Activated CD4-positive, alpha-beta T cell treated with anti-CD3 and anti-CD28 coated beads, Interleukin-2, amount 10 ng/mL, durations not matched to agents 7 days and 5 days (primary cell): ENCODE measurements around the gene KDM4B. TPM values are rescaled to one million over a fixed set of nuclear protein-coding genes. Genes with fewer than 3 reads are reported as not detected.

ENCODE experiments used
- CTCF ChIA-PET: fragments of 350-600 bp; sonication (Branson Sonifier 250); formaldehyde crosslinking; loops from one replicate; lab custom pipeline; 2021; ENCODE audit warnings: antibody characterized with exemption; lab: Charles Lee
- POLR2A ChIA-PET: fragments of 350-600 bp; sonication (Branson Sonifier 250); formaldehyde crosslinking; loops from one replicate; lab custom pipeline; 2021; ENCODE audit warnings: antibody characterized with exemption; lab: Charles Lee
- DNase-seq: peaks from one replicate; pipeline ENCODE4 v3.0.0-alpha.2; 2020
- H3K27ac Mint-ChIP-seq: one replicate; pipeline ENCODE4 v1.8.0; 2021; ENCODE audit warnings: mild to moderate bottlenecking, moderate library complexity, mixed read lengths
- H3K27me3 Mint-ChIP-seq: one replicate; pipeline ENCODE4 v1.8.0; 2021; ENCODE audit warnings: mixed read lengths
- H3K36me3 Mint-ChIP-seq: one replicate; pipeline ENCODE4 v1.8.0; 2021; ENCODE audit warnings: low read depth, mixed read lengths
- H3K4me1 Mint-ChIP-seq: one replicate; pipeline ENCODE4 v1.8.0; 2021; ENCODE audit warnings: mixed read lengths
- H3K4me3 Mint-ChIP-seq: one replicate; pipeline ENCODE4 v1.8.0; 2021; ENCODE audit warnings: mild to moderate bottlenecking, moderate library complexity, mixed read lengths
- H3K9me3 Mint-ChIP-seq: one replicate; pipeline ENCODE4 v1.8.0; 2021; ENCODE audit warnings: mixed read lengths
- total RNA-seq, 2 experiments: library from RNA; stranded (reverse); gene quantifications; one replicate each; pipeline ENCODE4 v1.2.3, GENCODE V29; 2021

Gene KDM4B
- total RNA-seq, 2 experiments from 2014 or later, result 37.1 to 40.2 TPM

DNA sequence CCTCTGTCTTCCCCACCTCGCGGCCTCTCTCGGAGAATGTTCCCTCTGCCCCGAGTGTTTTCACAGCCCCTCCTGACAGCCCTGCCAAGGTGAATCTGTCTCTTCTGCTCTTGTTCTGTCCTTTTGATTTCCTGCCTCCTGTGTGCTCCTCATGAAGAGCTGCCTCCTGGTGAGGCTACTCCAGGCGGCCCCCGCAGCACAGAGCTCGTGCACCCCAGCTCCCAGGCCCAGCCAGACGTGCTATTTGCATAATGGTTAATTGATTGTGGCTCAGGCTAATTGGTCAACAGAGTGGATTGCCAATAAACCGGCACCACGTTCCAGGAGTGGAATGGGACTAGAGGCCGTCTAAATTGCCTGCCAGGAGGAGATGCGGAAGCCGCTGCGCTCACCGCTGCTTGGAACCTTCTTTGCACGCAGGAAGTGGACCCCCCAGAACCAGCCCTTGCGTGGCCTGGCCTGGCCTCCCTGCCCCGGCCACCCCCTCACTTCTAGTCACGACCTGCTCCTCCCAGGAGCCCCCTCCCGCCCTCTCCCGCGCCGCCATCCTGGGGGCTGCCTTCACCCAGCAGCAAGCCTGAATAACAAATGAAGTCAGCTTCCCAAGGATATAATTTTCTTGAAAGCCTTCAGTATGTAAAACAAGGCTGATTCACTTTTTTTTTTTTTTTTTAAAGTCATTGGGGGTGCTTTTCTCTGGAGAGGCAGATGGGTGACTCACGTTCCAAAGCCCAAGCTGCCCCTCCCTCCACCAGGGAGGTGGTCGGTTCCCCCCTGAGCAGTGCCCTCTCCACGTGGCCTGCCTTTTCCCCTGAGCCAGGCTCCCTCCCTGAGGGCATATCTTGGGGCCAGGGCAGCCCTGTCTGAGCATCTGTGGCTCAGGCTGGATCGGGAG lies 144.0 kb downstream of the KDM4B start:
- Mint-ChIP-seq H3K36me3 (peaks cover 7% of the 10 kb centered on the region), H3K27ac (no peak overlapping the region), H3K27me3 (no peaks in the 10 kb centered on the region), H3K4me3 (no peak overlapping the region), H3K9me3 (peaks cover 3% of the 10 kb centered on the region), H3K4me1 (no peaks in the 10 kb centered on the region)
- CTCF ChIA-PET, result interaction anchor here (0.7 kb wide), 1 partner anchor 1044 kb away, joined by 4 read pairs; no protein-coding TSS in a partner anchor
- POLR2A ChIA-PET, result no interaction called here
- no peak for DNase-seq

DNA sequence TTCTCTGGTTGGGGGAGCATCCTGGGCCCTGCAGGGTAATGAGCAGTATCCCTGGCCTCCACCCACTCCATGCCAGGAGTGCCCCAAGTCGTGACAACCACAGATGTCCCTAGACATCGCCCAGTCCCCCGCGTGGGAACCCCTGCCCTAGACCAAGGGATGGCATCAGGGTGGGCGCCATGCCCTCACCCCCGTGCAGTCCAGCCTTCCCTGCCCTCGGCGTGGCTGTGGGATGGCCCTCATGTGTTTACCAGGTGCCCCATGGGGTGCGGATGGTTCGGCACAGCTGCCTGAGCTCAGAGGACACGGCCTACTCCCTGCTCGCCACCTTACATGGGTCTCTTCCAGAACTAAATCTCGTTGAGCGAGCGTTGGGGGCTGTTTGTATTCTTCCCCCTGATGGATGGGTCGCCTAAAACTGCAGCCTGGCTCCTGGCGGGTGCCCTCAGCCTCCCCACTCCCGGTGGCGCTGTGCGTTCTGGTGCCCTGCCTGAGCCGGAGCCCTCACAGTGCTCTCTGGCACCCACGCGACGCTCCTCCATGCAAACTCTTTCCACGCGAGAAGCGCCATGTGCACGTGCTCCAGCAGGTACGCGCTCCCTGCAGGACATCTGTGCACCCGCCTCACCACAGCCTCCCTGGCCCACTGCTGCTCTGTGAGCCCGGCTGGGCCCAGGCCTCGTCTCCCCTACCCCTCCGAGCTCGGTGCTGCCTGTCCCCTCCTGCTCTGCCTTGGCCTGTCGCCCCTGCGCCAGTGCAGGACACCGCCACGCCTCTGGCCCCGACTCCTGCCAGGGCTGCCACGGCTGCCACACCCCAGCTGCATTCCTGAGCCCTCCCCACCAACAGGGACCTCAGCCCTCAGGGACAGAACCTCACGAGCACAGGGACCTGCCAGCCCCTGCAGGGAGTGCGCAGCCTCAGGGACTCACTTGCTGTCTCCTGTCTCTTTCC lies 145.0 kb downstream of the KDM4B start:
- no peaks in the 10 kb centered on the region for H3K4me1 Mint-ChIP-seq
- peaks cover 7% of the 10 kb centered on the region for H3K36me3 Mint-ChIP-seq
- H3K27ac Mint-ChIP-seq, result peak overlapping the region; percentile 9
- H3K27me3 Mint-ChIP-seq, result no peaks in the 10 kb centered on the region
- H3K9me3 Mint-ChIP-seq, result peaks cover 3% of the 10 kb centered on the region
- DNase-seq, result no peak
- no peak overlapping the region for H3K4me3 Mint-ChIP-seq
- POLR2A ChIA-PET, result no interaction called here
- CTCF ChIA-PET, result interaction anchor here (0.7 kb wide), 1 partner anchor 1043 kb away, joined by 4 read pairs; no protein-coding TSS in a partner anchor

DNA sequence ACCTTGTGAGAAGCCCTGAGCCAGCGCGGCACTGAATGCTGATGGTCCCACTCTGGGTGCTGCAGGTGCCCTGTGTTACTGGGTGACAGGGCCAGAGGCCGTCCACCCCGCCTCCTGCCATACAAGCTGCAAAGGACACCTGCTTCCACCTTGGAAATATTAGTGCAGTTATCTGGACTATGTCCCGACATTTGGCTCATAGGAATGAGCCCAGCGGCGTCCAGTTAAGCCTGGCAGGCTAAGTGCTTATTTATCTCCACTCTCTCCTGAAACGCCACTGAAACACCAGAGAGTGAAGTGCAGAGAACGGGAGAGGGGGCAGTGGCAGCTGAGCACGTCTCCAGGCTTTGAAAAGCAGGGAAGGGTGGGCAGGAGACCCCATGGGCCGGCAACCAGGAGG lies 145.8 kb downstream of the KDM4B start:
- ChIA-PET POLR2A (no interaction called here), CTCF (no interaction called here)
- no peaks in the 10 kb centered on the region for H3K4me1 Mint-ChIP-seq
- H3K27me3 Mint-ChIP-seq, result no peaks in the 10 kb centered on the region
- no peak overlapping the region for H3K4me3 Mint-ChIP-seq
- no peak for DNase-seq
- H3K27ac Mint-ChIP-seq, result no peak overlapping the region
- H3K9me3 Mint-ChIP-seq, result peaks cover 3% of the 10 kb centered on the region
- peaks cover 7% of the 10 kb centered on the region for H3K36me3 Mint-ChIP-seq

DNA sequence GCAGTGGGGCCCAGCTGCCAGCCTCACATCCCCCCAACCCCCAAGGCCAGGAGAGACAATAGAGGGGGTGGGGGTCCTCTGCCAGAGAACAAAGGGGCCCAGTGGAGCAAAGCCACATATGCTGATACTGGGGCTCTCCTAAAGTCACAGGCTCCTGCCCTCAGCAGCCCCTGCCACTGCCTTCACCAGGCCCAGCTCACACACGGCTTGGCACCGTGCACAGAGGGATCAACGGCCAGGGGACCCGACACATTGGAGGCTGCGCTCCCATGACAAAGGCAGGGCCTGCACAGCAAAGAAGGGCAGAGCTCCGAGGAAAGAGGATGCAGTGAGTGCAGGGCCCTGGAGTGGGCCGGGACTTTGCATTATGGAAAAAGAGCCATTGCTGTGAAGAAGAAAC lies 146.4 kb downstream of the KDM4B start:
- no peaks in the 10 kb centered on the region for H3K4me1 Mint-ChIP-seq
- peaks cover 3% of the 10 kb centered on the region for H3K9me3 Mint-ChIP-seq
- no peak for DNase-seq
- no peak overlapping the region for H3K4me3 Mint-ChIP-seq
- H3K27me3 Mint-ChIP-seq, result no peaks in the 10 kb centered on the region
- CTCF ChIA-PET, result no interaction called here
- POLR2A ChIA-PET, result no interaction called here
- peak overlapping the region; percentile 64 for H3K27ac Mint-ChIP-seq
- H3K36me3 Mint-ChIP-seq, result peaks cover 7% of the 10 kb centered on the region

DNA sequence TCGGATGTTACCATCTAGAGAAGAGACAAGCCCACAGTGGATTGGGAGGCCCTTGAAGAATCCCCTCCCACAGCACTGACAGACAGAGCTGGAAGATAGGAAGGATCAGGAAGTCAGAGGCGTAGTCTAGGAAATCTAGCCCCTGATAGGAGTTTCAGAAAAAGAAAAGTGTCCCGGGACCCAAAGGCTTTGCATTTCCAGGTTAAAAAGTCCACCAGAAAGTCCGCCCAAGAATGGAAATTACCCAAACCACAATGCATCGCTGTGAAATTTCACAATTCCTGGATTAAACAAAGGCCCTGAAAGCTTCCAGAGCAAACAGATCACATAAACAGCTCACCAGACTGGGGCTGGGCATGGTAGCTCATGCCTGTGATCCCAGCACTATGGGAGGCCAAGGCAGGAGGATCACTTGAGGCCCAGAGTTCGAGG lies 146.9 kb downstream of the KDM4B start:
- H3K4me3 Mint-ChIP-seq, result no peak overlapping the region
- POLR2A ChIA-PET, result no interaction called here
- no peaks in the 10 kb centered on the region for H3K4me1 Mint-ChIP-seq
- no peak for DNase-seq
- H3K36me3 Mint-ChIP-seq, result peaks cover 7% of the 10 kb centered on the region
- CTCF ChIA-PET, result no interaction called here
- peaks cover 3% of the 10 kb centered on the region for H3K9me3 Mint-ChIP-seq
- H3K27ac Mint-ChIP-seq, result peak overlapping the region; percentile 64
- H3K27me3 Mint-ChIP-seq, result no peaks in the 10 kb centered on the region

DNA sequence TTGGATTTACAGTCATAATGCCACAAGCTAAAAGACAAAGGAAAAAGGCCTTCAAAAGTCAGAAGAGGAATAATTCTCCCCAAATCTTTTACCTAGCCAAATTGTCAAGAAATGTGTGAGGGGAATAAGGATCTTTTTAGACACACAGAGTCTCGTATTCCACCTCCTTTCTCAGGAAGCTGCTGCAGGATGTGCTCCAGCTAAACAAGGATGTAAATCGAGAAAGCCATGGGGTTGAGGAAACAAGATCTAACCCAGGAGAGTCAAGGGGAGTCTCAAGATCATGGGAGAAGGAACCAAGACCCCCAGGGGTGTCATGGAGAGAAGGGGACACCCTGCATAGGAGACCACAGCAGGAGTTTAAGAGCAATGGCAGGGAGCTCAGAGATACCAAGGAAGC lies 147.4 kb downstream of the KDM4B start:
- peaks cover 3% of the 10 kb centered on the region for H3K9me3 Mint-ChIP-seq
- H3K27me3 Mint-ChIP-seq, result no peaks in the 10 kb centered on the region
- no peak overlapping the region for H3K27ac Mint-ChIP-seq
- H3K4me3 Mint-ChIP-seq, result no peak overlapping the region
- ChIA-PET CTCF (no interaction called here), POLR2A (no interaction called here)
- DNase-seq, result no peak
- H3K4me1 Mint-ChIP-seq, result no peaks in the 10 kb centered on the region
- peaks cover 7% of the 10 kb centered on the region for H3K36me3 Mint-ChIP-seq

DNA sequence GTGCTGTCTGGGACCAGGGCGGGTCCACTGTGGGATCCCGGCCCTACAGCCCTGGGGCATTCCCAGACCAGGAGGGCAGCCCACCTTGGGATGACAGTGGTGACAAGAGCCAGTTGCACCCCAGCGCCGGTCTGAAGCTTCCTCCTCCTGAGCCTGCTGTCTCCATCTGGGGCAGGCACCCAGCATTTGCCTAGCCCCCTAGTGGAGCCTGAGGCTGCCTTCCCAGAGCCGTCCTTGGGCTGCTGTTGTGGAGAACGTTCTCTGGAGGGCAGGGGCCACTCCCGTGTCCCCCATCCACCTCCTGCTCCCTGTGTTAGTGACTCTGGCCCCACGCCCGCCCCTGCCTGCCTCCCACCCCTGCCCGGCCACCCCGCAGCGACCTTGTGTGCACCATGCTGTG lies 148.5 kb downstream of the KDM4B start:
- Mint-ChIP-seq H3K4me1 (peaks cover 2% of the 10 kb centered on the region), H3K27ac (no peak overlapping the region), H3K36me3 (peaks cover 3% of the 10 kb centered on the region), H3K27me3 (no peaks in the 10 kb centered on the region), H3K4me3 (no peak overlapping the region), H3K9me3 (peaks cover 3% of the 10 kb centered on the region)
- DNase-seq, result no peak
- POLR2A ChIA-PET, result no interaction called here
- CTCF ChIA-PET, result no interaction called here

DNA sequence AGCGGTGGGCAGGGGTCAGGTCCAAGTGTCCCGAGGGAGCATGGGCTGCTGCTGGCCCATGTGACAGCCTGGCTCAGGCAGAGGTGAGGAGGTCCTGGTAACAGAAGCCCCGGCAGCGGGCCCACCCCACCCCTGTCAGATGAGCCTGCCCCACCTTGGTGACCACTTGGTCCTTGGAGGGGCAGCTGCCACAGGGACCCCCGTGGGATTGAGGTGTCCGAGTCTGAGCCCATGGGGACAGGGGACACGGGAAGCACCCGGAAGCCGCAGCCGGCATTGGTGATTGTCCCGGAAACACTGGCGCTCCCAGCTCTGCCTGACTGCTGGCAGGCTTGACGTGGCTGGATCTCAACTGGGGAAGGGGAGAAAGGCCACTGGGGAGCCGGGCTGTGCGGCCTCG lies 149.1 kb downstream of the KDM4B start:
- Mint-ChIP-seq H3K27ac (no peak overlapping the region), H3K4me3 (no peak overlapping the region), H3K4me1 (peaks cover 2% of the 10 kb centered on the region), H3K9me3 (peaks cover 3% of the 10 kb centered on the region), H3K27me3 (no peaks in the 10 kb centered on the region), H3K36me3 (no peaks in the 10 kb centered on the region)
- ChIA-PET CTCF (no interaction called here), POLR2A (no interaction called here)
- DNase-seq, result no peak

DNA sequence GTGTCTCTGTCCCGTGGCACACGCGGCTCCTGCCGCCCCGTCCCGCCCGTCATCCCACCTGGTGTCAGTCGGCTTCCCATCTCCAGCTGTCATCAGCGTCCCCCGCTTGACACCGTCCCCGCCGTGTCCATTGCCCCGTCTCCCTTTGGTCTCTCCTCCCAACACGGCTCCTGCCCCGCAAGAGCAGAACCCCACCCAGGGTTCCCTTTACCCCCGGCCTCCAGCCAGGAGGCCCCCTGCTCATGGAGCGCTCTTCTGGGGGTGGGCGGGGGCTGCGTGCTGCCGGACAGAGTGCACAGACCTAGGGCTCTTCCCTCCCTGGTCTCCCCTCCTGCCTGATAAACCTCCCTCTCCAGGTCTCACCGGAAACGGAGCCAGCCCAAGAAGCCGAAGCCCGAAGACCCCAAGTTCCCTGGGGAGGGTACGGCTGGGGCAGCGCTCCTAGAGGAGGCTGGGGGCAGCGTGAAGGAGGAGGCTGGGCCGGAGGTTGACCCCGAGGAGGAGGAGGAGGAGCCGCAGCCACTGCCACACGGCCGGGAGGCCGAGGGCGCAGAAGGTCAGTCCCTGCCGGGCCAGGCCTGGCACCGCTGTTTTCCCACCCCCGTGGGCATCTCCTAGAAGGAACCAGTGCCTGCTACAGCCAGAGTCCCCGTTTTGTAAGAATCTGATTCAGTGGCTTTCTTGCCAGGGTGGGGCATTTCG lies 150.5 kb downstream of the KDM4B start:
- peaks cover 3% of the 10 kb centered on the region for H3K9me3 Mint-ChIP-seq
- H3K4me3 Mint-ChIP-seq, result no peak overlapping the region
- H3K27me3 Mint-ChIP-seq, result no peaks in the 10 kb centered on the region
- no peak overlapping the region for H3K27ac Mint-ChIP-seq
- no peaks in the 10 kb centered on the region for H3K36me3 Mint-ChIP-seq
- POLR2A ChIA-PET, result no interaction called here
- DNase-seq, result no peak
- CTCF ChIA-PET, result no interaction called here
- H3K4me1 Mint-ChIP-seq, result peaks cover 2% of the 10 kb centered on the region

DNA sequence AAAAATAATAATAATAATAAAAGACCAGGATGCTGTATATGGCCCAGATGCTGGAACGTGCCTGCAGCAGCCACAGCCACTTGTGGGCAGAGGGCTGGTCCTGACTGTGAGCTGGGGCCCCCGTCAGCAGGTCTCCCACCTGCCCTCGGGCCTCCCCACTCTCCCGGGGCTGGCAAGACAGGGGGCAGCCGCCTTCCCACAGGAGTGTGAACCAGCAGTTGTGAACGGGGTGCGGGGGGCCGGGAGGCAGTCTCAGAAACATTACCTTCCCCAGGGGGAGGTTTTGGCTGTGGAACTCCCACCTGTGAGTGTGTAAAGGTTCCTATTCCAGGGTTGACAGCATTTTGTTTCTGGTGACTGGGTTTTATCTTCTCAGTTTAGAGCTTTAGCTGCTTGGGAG lies 151.4 kb downstream of the KDM4B start:
- Mint-ChIP-seq H3K27me3 (no peaks in the 10 kb centered on the region), H3K36me3 (no peaks in the 10 kb centered on the region), H3K9me3 (peaks cover 3% of the 10 kb centered on the region), H3K27ac (no peak overlapping the region), H3K4me1 (peaks cover 3% of the 10 kb centered on the region), H3K4me3 (no peak overlapping the region)
- no peak for DNase-seq
- POLR2A ChIA-PET, result no interaction called here
- CTCF ChIA-PET, result no interaction called here

DNA sequence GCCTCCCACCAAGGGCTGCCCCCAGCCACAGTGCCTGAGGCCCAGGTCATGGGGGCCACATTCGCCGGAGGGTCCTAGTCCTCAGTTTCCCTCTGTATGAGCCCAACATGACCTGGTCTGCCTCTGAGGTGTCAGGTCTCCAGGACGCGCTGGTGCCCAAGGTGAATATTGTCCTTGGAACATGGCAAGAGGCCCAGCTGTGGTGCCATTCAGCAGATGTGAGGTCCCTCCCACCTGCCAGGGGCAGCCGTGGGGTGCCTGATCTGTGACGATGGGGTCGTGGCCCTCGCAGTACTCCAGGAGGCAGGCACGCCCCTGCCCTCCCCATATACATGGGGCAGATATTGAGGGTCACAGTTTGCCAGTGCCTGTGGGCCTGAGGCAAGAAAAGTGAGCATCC lies 151.9 kb downstream of the KDM4B start:
- DNase-seq, result no peak
- ChIA-PET POLR2A (no interaction called here), CTCF (no interaction called here)
- Mint-ChIP-seq H3K9me3 (peaks cover 3% of the 10 kb centered on the region), H3K27me3 (no peaks in the 10 kb centered on the region), H3K4me1 (peaks cover 6% of the 10 kb centered on the region), H3K36me3 (no peaks in the 10 kb centered on the region), H3K27ac (no peak overlapping the region), H3K4me3 (no peak overlapping the region)

DNA sequence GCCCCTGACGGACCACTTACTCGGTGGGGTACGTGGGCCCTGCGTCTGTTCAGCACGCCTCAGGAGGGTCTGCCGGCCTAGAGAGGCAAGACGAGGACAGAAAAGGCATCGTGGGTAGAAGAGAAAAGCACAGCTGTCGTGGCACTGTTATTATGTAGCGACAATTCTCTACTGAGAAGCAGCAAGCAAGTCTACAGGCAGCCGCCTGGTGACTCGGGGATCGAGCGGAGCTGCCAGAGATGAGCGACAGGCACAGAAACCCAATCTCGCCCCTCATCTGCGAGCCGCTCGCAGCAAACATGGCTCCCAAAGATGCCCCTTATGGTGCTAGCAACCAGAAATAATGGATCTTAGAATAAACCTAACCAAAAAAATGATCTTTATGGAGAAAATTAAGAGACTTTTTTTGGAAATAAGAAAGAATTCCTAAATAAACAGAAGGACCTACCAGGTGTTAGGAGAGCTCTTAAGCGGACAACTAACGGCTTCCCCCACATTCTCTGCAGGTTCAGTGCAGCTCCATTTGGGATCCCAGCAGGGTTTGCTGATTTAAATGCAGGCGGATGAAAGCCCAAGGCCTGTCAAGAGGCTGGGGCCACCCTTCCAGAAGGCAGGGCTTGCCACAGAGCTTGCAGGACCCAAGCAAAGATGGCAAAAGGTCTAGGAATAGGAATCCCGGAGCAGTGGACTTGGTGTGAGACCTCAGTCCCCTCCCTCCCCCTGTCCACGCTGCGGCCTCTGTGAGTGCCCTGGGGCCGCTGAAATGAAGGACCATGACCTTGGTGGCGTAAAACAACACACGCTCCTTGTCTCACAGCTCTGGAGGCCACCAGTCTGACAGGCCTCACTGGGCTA lies 152.6 kb downstream of the KDM4B start:
- Mint-ChIP-seq H3K9me3 (no peaks in the 10 kb centered on the region), H3K4me1 (peaks cover 7% of the 10 kb centered on the region), H3K27me3 (no peaks in the 10 kb centered on the region), H3K27ac (no peak overlapping the region), H3K36me3 (no peaks in the 10 kb centered on the region), H3K4me3 (no peak overlapping the region)
- ChIA-PET POLR2A (no interaction called here), CTCF (no interaction called here)
- DNase-seq, result no peak
